ENCODE measurements around the gene FBXO38.

DNA sequence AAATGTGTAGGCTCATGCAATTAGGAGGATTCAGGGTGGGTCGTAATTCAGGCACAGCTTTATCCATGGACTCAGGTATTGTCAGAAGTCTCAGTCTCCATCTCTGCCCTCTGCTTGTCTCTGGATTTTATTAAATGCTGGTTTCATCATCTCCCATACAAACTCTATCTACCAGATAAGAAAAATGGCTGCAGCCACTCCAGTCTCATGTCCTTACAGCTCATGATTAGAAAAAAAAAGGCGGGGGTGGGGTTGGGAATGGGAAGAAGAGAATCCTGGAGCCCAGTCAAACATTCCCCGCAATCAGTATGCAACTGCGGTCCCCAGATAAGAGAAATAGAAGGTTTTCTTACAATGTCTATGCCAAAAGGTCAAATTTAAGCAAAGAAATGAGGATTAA lies 7.6 kb upstream of the FBXO38 start:
- TF ChIP-seq, protein P1, sequence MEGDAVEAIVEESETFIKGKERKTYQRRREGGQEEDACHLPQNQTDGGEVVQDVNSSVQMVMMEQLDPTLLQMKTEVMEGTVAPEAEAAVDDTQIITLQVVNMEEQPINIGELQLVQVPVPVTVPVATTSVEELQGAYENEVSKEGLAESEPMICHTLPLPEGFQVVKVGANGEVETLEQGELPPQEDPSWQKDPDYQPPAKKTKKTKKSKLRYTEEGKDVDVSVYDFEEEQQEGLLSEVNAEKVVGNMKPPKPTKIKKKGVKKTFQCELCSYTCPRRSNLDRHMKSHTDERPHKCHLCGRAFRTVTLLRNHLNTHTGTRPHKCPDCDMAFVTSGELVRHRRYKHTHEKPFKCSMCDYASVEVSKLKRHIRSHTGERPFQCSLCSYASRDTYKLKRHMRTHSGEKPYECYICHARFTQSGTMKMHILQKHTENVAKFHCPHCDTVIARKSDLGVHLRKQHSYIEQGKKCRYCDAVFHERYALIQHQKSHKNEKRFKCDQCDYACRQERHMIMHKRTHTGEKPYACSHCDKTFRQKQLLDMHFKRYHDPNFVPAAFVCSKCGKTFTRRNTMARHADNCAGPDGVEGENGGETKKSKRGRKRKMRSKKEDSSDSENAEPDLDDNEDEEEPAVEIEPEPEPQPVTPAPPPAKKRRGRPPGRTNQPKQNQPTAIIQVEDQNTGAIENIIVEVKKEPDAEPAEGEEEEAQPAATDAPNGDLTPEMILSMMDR (conservative IDR thresholded peaks at IDR 0.05) = no peak
- no peak for TF ChIP-seq ZFX (IDR thresholded peaks at IDR 0.05)
